Stimulated activated CD4-positive, alpha-beta T cell treated with anti-CD3 and anti-CD28 coated beads, TNF-alpha, amount 100 ng/mL, for 48 hours (primary cell): Measurements from ENCODE around the gene ZCCHC24.
"Not testable (repeated sequence)": the region's sequence is repeated elsewhere in the genome, so short reads cannot be mapped to it uniquely, and the experiment has no call there.

Source experiments
- DNase-seq, 3 donors: peaks; one replicate each; pipeline ENCODE4 v3.0.0-alpha.2; 2020; ENCODE audit warnings: low read depth in 3 of 3

The ZCCHC24 gene

DNA sequence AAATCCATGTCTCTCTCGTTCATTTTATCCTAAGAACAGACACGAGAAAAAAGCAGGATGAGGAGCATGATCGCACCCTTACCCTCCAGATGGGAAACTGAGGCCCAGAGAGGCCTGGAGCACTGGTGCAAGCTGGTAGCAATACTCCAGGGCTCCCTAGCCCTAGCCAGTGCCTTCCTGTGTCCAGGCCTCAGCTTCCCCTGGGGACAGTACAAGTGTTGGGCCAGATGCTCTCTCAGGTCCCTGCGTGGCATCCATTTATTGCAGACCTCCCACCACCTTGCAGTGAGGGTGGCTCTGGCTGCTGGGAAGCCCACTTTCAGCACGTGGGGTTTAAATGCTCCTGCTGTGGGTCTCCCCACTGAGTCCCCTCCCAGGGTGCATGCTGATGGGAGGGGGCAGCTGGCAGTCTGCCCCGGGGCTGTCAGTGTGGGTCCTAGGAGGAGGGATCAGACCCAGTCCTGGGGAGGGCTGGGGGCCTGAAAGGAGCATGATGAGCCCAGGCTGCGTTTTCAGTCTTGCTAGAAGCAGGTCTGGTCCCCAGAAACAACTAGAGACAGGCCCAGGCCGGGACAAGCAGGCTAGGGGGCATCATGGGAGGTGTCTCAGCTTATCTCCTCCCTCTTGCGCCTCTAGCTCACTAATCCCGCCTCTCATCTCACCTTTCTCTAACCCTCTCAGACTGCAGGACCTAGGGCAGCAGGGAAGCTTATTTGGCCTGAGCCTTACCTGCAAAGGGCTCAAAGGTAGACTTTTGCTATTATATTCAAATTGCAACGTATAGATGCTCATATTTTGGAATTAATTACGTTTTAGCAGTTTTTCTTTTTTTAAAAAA is 98.8 kb downstream of the ZCCHC24 start:
- no peak for DNase-seq

- DNase-seq = no peak
These were observed 99.4 kb downstream of the ZCCHC24 start for GRCh38 chr10:79346012-79346340.

DNA sequence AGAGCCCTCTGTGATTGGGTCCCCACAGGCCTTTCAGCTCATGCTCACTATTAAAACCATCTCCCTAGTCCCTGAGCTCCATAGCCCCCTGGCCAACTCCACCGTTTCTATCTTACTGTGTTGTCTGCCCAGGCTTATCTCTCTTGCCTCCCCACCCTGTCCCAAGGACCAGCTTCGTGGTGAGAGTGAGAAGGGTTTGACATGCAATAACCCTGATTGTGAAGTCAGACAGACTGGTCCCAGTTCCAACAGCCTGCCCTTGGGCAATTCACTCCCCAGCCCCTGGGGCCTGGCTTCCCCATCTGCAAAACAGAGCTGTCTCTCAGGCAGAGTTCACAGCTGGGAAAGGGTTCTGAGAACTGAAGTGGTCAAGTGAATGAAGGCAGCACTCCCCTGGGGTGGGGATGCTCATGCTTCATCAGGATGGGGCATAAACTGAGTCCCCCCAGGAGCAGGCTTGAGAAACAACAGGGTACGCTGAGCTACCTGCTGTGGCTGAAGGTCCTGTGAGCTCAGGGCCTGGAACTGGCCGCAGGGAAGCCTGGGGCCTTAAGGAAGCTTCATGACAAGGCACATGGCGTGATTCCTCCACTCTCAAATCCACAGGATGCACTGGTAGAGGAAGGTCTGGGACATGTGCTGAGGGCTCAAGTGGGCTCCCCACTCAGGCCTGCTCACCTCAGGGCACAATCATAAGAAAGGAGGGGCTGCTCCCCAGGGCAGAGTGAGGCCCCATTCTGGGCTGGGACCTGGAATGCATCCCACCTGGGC is 100.0 kb downstream of the ZCCHC24 start:
- no peak for DNase-seq

DNA sequence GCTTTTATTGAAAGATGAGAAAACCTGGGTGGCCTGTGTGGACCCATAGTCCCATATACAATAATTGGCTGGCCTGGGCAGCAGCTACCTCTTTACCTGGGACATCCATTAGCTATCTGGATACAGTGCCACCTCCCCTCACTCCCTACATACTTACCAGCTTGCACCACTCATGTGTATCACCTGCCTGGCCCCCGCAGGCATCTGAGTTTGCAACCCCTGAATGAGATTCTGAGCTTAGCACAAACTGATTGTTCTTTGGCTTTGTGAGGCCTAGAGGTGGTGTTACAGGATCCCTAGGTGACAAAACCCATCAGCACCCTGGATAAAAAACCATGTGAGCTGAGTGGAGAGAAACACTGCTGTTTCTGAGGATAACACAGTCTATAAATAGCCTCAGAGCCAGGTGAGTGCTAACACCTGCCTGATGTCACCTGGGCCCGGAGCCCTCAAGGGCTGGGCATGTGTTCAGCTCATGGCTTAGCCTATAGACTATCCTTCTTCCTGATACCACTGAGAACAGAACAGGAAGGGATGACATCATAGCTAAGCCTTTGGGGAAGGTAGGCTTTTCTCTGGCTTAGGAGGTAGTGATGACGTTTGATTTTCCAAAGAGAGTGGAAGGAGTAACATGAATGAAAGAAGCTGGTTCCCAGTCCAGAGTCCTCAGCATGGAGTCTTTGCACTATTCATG is 100.8 kb downstream of the ZCCHC24 start:
- DNase-seq = no peak

DNA sequence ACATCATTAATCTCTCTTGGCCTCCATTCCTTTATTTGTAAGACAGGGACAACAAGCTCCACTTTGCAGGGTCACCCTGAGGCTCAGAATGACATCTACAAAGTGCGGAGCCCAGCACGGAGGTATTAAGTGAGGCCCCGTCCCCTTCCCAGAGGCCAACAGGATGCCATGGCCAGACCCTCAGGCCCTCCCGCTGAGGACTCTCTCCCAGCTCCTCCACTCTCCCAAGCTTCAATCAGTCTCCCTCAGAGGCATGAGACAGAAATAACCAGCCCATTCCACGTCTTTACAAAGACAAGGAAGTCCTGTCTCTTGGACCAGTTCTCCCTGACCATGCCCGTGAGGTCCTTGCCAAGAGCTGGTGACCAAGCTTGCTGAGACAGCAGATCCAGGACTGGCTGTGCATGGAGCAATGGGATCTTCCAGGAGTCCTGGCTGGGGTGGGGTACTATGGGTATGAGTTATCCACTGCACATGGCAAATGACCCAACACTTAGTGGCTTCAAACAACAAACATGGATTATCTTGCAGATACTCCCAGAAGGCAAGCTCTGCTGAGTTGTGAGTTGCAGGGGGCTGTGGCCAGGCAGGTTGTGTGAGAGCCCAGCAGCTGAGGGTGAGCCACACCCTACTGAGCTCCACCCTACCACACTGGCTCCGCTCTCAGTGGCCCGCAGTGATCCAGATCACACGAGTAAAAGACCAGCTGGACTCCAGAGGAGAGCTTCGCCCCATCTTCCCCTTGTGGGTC is 102.4 kb downstream of the ZCCHC24 start:
- no peak for DNase-seq

DNA sequence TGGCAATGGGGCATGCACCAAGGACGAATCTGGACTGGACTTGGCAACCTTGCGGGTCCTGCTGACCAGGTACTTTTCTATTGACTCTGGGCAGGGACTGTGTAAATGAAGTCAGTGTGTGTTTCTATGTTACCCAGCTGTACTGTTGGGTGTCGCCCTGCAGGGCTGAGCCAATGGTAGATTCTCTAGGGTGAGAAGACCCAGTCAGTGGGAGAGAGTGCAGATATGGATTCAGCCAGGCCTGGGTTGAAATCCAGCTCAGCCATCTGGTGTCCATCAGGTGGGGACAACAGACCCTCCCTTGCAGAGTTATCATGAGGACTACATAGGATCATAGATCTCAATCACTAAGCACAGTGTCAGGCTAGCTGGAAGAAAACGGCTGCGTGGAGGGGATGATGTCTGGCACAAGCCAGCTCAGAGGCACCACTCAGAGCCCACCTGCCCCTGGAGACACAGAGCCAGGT is 103.1 kb downstream of the ZCCHC24 start:
- DNase-seq = no peak

DNA sequence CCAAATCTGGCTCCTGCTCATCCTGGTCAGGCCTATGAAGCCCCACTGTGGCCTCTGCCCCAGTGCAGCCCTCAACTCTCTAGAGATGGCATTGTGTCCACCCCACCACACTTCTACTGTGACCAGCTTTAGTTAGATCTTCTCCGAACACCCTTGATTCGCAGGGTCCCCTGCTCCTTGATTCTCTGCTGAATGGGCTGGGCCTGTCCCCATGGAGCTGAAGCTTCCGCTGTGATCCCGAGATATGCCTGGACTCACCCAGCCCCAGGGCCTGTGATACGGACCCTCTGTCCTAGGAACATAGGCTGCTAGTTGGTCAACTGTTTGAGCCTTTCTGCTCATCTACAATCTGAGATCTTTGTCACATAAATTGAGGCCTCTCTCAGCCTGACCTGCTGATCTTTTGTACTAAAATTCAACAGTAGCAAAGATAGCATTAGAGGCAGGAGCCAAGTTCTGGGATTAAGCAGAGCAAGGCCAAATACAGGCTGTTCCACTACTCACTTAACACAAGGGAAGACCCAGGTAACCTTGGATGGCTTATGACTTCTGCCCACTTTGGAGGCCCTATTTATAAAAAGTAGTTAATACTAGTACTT is 104.7 kb downstream of the ZCCHC24 start:
- no peak for DNase-seq

- DNase-seq = no peak
These were observed 106.2 kb downstream of the ZCCHC24 start for GRCh38 chr10:79339266-79339665.

- not testable (repeated sequence) for DNase-seq
These were observed 107.5 kb downstream of the ZCCHC24 start for GRCh38 chr10:79337783-79338469.

GRCh38 chr10:79336739-79337138 is 108.7 kb downstream of the ZCCHC24 start:
- no peak for DNase-seq

DNA sequence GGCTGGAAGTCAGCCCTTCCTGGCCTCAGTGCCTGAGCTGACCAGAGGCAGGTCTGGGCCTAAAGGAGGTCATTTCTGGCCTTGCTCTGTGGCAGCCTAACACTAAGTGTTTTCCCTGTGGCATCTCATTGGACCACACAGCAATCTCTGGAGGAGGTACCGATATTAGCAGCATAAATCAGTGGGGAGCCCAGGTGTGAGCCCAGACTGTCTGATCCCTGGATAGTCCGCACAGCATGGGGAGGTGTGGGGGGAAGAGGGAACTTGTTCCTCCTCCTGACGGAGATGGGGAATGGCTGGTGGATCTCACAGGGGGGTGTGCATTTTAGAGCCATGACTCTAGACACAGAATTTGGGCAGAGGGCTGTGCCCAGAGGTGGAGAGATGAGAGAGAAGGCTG is 109.1 kb downstream of the ZCCHC24 start:
- DNase-seq = no peak

- no peak for DNase-seq
These were observed 109.8 kb downstream of the ZCCHC24 start for GRCh38 chr10:79335470-79336235.

DNA sequence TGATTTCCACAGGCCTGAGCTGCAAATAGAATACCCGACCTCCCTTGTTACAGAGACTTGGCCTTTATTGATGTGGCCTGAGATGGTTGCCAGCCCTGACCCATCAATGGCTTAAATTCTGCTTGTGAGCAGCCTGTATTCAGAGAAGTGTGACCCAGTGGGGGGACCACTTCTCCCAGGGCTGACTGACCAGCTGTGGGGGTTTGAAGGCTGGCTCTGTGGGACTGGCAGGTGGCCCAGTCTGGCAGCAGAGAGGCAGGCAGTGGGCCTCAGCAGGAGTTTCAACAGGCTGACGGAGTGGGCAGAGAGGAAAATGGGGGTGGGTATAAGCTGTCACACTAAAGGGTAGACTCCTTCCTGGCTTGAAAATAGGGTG is 110.3 kb downstream of the ZCCHC24 start:
- DNase-seq = no peak

GRCh38 chr10:79334573-79334972 is 110.9 kb downstream of the ZCCHC24 start:
- DNase-seq = no peak

DNA sequence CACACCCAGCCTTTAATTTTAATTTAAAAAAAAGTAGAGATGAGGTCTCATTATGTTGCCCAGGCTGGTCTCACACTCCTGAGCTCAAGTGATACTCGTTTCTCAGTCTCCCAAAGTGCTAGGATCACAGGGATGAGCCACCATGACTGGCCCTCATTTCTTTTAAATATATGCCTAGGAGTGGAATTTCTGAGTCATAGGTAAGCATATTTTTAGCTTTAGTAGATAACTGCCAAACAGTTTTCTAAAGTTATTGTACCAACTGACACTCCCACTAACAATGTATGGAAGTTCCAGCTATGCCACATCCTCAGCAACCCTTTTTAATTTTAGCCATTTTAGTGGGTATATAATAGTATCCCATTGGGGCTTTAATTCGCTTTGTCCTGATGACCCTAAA is 111.9 kb downstream of the ZCCHC24 start:
- DNase-seq = no peak

GRCh38 chr10:79332610-79333315 is 112.7 kb downstream of the ZCCHC24 start:
- not testable (repeated sequence) for DNase-seq
